Gastrocnemius medialis (tissue), 4 donors: ENCODE results near the gene TMEM253.

Source experiments
- CTCF ChIP-seq, 5 experiments: fragments of 450-650 bp in 3 of 5; fragments of 200-600 bp in 2 of 5; sonication (generic) in 2 of 5; IDR thresholded peaks in 4 of 5; conservative IDR thresholded peaks in 1 of 5; 1 replicate in 4 of 5; 2 replicates in 1 of 5; pipeline ENCODE4 v1.5.1; 2016 to 2019; ENCODE audit warnings: antibody characterized with exemption in 5 of 5, mild to moderate bottlenecking in 3 of 5, moderate library complexity in 3 of 5
- POLR2A ChIP-seq, 2 donors: fragments of 450-650 bp; IDR thresholded peaks; one replicate each; pipeline ENCODE4 v1.6.1; 2017; ENCODE audit warnings: antibody characterized with exemption in 2 of 2, mild to moderate bottlenecking in 2 of 2, moderate library complexity in 2 of 2

DNA sequence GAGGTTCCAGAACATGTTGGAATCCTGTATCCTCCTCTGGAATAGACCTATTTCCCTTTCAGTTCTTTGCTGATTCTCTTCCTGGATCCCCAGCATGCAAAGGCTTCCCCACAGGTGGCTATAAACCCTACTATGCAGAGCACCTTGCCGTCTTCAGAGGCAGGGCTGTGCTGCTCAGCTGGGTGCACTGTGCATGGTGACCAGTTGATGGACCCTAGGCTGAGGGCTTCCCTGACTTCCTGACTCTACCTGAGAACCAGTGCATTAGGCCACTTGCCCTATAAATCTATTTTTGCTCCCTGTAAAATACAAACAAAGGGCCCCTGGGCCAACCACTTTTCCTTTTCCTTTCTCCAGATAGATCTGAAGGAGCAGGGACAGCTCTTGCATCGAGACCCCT, 16.5 kb upstream of the TMEM253 start:
- TF ChIP-seq CTCF (IDR thresholded peaks at IDR 0.05 in 4 of 5, conservative IDR thresholded peaks at IDR 0.05 in 1 of 5) (no peak), POLR2A (IDR thresholded peaks at IDR 0.05) (no peak)
